ENCODE results near the gene NAALADL2. TPM values are rescaled to one million over a fixed set of nuclear protein-coding genes. Genes with fewer than 3 reads are reported as not detected.

The NAALADL2 gene
- total and polyA plus RNA-seq, 3 donors from 2014 or later: 5.4 to 15.6 (median 6.0) TPM

- H3K4me3 ChIP-seq: no peak overlapping the region
- H3K36me3 ChIP-seq (ENCODE audit: low read depth, missing control alignments): no peaks in the 10 kb centered on the region
- intact Hi-C loops (cut with DNase I; ENCODE audit: low total_unique reads): no loop called here
- no peaks in the 10 kb centered on the region for H3K27me3 ChIP-seq
- H3K27ac ChIP-seq: no peak overlapping the region
- no peak for DNase-seq
- WGBS, 2 donors: 81 to 90% methylated on average over 2 of the region's 2 CpGs
- H3K9me3 ChIP-seq: no peaks in the 10 kb centered on the region
- TF ChIP-seq POLR2A (IDR thresholded peaks at IDR 0.05) (no peak), CTCF (IDR thresholded peaks at IDR 0.05) (no peak)
- no peaks in the 10 kb centered on the region for H3K4me1 ChIP-seq
Measured at GRCh38 chr3:175297216-175297615, 438.1 kb downstream of the NAALADL2 start.

GRCh38 chr3:175301741-175302140 is 442.6 kb downstream of the NAALADL2 start:
- Histone ChIP-seq H3K27me3 (no peaks in the 10 kb centered on the region), H3K36me3 (ENCODE audit: low read depth, missing control alignments) (no peaks in the 10 kb centered on the region), H3K4me1 (no peaks in the 10 kb centered on the region), H3K9me3 (no peaks in the 10 kb centered on the region), H3K27ac (no peak overlapping the region), H3K4me3 (no peak overlapping the region)
- TF ChIP-seq CTCF (IDR thresholded peaks at IDR 0.05): no peak
- TF ChIP-seq POLR2A (IDR thresholded peaks at IDR 0.05): no peak
- DNase-seq: no peak
- intact Hi-C loops (cut with DNase I; ENCODE audit: low total_unique reads): no loop called here
- 87 to 95% methylated on average over 3 of the region's 3 CpGs for WGBS, 2 donors

- no peak for DNase-seq
- intact Hi-C loops (cut with DNase I; ENCODE audit: low total_unique reads): no loop called here
- H3K27ac ChIP-seq: no peak overlapping the region
- no peaks in the 10 kb centered on the region for H3K9me3 ChIP-seq
- H3K4me3 ChIP-seq: no peak overlapping the region
- 50 to 57% methylated on average over 2 of the region's 2 CpGs for WGBS, 2 donors
- no peaks in the 10 kb centered on the region for H3K27me3 ChIP-seq
- H3K36me3 ChIP-seq (ENCODE audit: low read depth, missing control alignments): no peaks in the 10 kb centered on the region
- TF ChIP-seq CTCF (IDR thresholded peaks at IDR 0.05): no peak
- TF ChIP-seq POLR2A (IDR thresholded peaks at IDR 0.05): no peak
- H3K4me1 ChIP-seq: no peaks in the 10 kb centered on the region
Measured at GRCh38 chr3:175304404-175304803, 445.3 kb downstream of the NAALADL2 start.

GRCh38 chr3:175307642-175308041 is 448.5 kb downstream of the NAALADL2 start:
- H3K9me3 ChIP-seq: no peaks in the 10 kb centered on the region
- no peak for DNase-seq
- no peak overlapping the region for H3K4me3 ChIP-seq
- H3K4me1 ChIP-seq: no peaks in the 10 kb centered on the region
- intact Hi-C loops (cut with DNase I; ENCODE audit: low total_unique reads): no loop called here
- H3K36me3 ChIP-seq (ENCODE audit: low read depth, missing control alignments): no peaks in the 10 kb centered on the region
- no peak overlapping the region for H3K27ac ChIP-seq
- TF ChIP-seq POLR2A (IDR thresholded peaks at IDR 0.05) (no peak), CTCF (IDR thresholded peaks at IDR 0.05) (no peak)
- H3K27me3 ChIP-seq: no peaks in the 10 kb centered on the region

GRCh38 chr3:175308097-175308496 is 449.0 kb downstream of the NAALADL2 start:
- no peaks in the 10 kb centered on the region for H3K27me3 ChIP-seq
- no peak overlapping the region for H3K4me3 ChIP-seq
- no peak for DNase-seq
- H3K9me3 ChIP-seq: no peaks in the 10 kb centered on the region
- intact Hi-C loops (cut with DNase I; ENCODE audit: low total_unique reads): no loop called here
- WGBS, 2 donors: 51 to 56% methylated on average over 6 of the region's 6 CpGs
- H3K4me1 ChIP-seq: no peaks in the 10 kb centered on the region
- TF ChIP-seq CTCF (IDR thresholded peaks at IDR 0.05): no peak
- H3K27ac ChIP-seq: no peak overlapping the region
- no peaks in the 10 kb centered on the region for H3K36me3 ChIP-seq (ENCODE audit: low read depth, missing control alignments)
